Body of pancreas (tissue), 4 donors: ENCODE measurements around the gene SPRTN.
A peak's percentile ranks its signal among the peaks of the same experiment; 100 is the strongest.

Source experiments
- CTCF ChIP-seq, 7 experiments: fragments of 450-650 bp in 4 of 7; fragments of 200-600 bp in 3 of 7; sonication (generic) in 3 of 7; IDR thresholded peaks; one replicate each; pipeline ENCODE4 v1.5.1; 2016 to 2019; ENCODE audit warnings: antibody characterized with exemption in 7 of 7
- POLR2A ChIP-seq, 3 donors: fragments of 450-650 bp; IDR thresholded peaks; one replicate each; pipeline ENCODE4 v1.6.1; 2016; ENCODE audit warnings: antibody characterized with exemption in 3 of 3, mild to moderate bottlenecking in 2 of 3

- TF ChIP-seq POLR2A (IDR thresholded peaks at IDR 0.05) = no peak
- TF ChIP-seq CTCF (IDR thresholded peaks at IDR 0.05) = peak; percentile 31 to 54 (median 44)
Observed at GRCh38 chr1:231315887-231316286, 22.2 kb upstream of the SPRTN start.
